Choroid plexus epithelial cell (primary cell): ENCODE measurements around the gene POLL.
"Not testable (repeated sequence)": the region's sequence is repeated elsewhere in the genome, so short reads cannot be mapped to it uniquely, and the experiment has no call there.

Experiments
- DNase-seq: peaks from one replicate; pipeline ENCODE4 v3.0.0-alpha.2; 2010; ENCODE audit warnings: low read depth
- H3K4me3 ChIP-seq: 2 replicates; pipeline ENCODE4 v1.5.1; 2011; ENCODE audit warnings: low read depth, mild to moderate bottlenecking, control low read depth, low read length, moderate library complexity
- CTCF ChIP-seq: conservative IDR thresholded peaks from 2 replicates; pipeline ENCODE4 v1.5.1; 2011; ENCODE audit warnings: low read depth, mild to moderate bottlenecking, control low read depth, inconsistent platforms, low read length, moderate library complexity

The POLL gene

GRCh38 chr10:101595591-101596433 is 7.8 kb upstream of the POLL start:
- no peak overlapping the region for H3K4me3 ChIP-seq
- TF ChIP-seq CTCF: no peak
- no peak for DNase-seq

GRCh38 chr10:101593331-101593730 is 5.3 kb upstream of the POLL start:
- H3K4me3 ChIP-seq, DNase-seq: not testable (repeated sequence)

- no peak for TF ChIP-seq CTCF
- H3K4me3 ChIP-seq: peak overlapping the region; percentile 97
- DNase-seq: peak; percentile 77
Measured at GRCh38 chr10:101588879-101589278, 822 bp upstream of the POLL start.

- no peak for DNase-seq
- H3K4me3 ChIP-seq: no peak overlapping the region
- TF ChIP-seq CTCF: no peak
Measured at GRCh38 chr10:101585841-101586240, 2.2 kb downstream of the POLL start.

- TF ChIP-seq CTCF: no peak
- DNase-seq: no peak
- H3K4me3 ChIP-seq: no peak overlapping the region
Measured at GRCh38 chr10:101580486-101581399, 7.3 kb downstream of the POLL start.

- no peak overlapping the region for H3K4me3 ChIP-seq
- DNase-seq: no peak
- TF ChIP-seq CTCF: no peak
Measured at GRCh38 chr10:101579516-101579870, 8.6 kb downstream of the POLL start.

- H3K4me3 ChIP-seq: no peak overlapping the region
- no peak for DNase-seq
- TF ChIP-seq CTCF: no peak
Measured at GRCh38 chr10:101578803-101579515, 9.1 kb downstream of the POLL start.
